PC-9 (cell line): ENCODE results near the gene GNG3.

Experiments used
- CTCF ChIP-seq: fragments of 200-600 bp; sonication (generic); conservative IDR thresholded peaks from 2 replicates; pipeline ENCODE4 v1.6.1; 2017; ENCODE audit warnings: mixed run types, antibody characterized with exemption, mild to moderate bottlenecking, moderate library complexity
- EZH2 ChIP-seq: fragments of 200-600 bp; sonication (generic); IDR thresholded peaks from 2 replicates; pipeline ENCODE4 v1.8.0; 2017; ENCODE audit warnings: antibody characterized with exemption, low read depth

- TF ChIP-seq CTCF (no peak), EZH2 (no peak)
Measured at GRCh38 chr11:62724171-62724570, 16.7 kb downstream of the GNG3 start.
